Fibroblast of lung (primary cell): Measurements from ENCODE around the gene SEC22A.

Experiments used
- EZH2 ChIP-seq: IDR thresholded peaks from 2 replicates; pipeline ENCODE4 v1.5.1; 2012; ENCODE audit warnings: low read length, control low read depth, mild to moderate bottlenecking; ENCODE audit errors: missing control alignments
- TF ChIP-seq, protein P1 (sequence below), 2 donors: IDR thresholded peaks in 1 of 2; conservative IDR thresholded peaks in 1 of 2; 1 replicate in 1 of 2; 2 replicates in 1 of 2; pipeline ENCODE4 v1.5.1; 2011 to 2012; ENCODE audit warnings: low read length in 2 of 2, control low read depth in 1 of 2, inconsistent platforms in 1 of 2, low read depth in 1 of 2, mild to moderate bottlenecking in 1 of 2

DNA sequence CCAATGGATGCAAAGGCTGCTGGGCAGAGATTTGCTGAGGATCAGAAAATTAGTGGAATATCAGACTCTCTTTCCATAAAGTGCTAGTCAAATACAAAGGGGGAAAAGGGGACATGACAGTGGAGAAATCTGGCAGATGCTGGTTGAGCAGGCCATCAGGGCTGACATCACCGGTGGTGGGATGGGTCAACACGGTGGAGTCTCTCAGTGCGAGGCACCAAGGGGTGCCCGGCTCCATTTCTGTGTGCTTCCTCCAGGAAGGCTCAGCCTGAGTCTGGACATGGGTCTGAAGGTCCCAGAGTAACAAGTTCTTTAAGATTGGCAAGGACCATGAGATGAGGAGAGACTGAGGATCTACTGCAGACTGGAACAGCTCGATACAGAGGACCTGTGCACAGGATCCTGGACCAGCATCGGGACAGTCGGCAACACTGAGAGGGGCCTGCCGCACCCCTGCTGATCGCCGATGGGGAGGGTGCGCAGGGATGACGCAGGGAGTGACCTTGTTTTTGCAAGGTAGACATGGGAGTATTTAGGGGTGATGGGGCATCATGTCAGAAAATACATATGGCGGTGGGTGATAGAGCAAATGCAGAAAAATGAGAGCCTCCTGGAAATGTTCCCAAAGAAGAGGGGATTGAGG, 92.7 kb downstream of the SEC22A start:
- TF ChIP-seq, protein P1, sequence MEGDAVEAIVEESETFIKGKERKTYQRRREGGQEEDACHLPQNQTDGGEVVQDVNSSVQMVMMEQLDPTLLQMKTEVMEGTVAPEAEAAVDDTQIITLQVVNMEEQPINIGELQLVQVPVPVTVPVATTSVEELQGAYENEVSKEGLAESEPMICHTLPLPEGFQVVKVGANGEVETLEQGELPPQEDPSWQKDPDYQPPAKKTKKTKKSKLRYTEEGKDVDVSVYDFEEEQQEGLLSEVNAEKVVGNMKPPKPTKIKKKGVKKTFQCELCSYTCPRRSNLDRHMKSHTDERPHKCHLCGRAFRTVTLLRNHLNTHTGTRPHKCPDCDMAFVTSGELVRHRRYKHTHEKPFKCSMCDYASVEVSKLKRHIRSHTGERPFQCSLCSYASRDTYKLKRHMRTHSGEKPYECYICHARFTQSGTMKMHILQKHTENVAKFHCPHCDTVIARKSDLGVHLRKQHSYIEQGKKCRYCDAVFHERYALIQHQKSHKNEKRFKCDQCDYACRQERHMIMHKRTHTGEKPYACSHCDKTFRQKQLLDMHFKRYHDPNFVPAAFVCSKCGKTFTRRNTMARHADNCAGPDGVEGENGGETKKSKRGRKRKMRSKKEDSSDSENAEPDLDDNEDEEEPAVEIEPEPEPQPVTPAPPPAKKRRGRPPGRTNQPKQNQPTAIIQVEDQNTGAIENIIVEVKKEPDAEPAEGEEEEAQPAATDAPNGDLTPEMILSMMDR (conservative IDR thresholded peaks at IDR 0.05 in 1 of 2, IDR thresholded peaks at IDR 0.05 in 1 of 2; ENCODE audit: low read depth in 1 of 2, low read length in 2 of 2) = no peak
- TF ChIP-seq EZH2 = no peak
